Activated naive CD8-positive, alpha-beta T cell treated with anti-CD3 and anti-CD28 coated beads, Interleukin-2, amount 50 U/mL, for 24 hours (primary cell): Measurements from ENCODE around the gene POLG.

Source experiments
- ATAC-seq: fragments of 150-1000 bp; cut with Tn5 transposase; one replicate; pipeline ENCODE4 v1.10.0; 2021
- DNase-seq: peaks from one replicate; pipeline ENCODE4 v3.0.0; 2021
- H3K27ac Mint-ChIP-seq: one replicate; pipeline ENCODE4 v1.8.0; 2021; ENCODE audit warnings: mild to moderate bottlenecking, mixed read lengths
- H3K27me3 Mint-ChIP-seq: one replicate; pipeline ENCODE4 v1.8.0; 2021; ENCODE audit warnings: mixed read lengths
- H3K36me3 Mint-ChIP-seq: one replicate; pipeline ENCODE4 v1.8.0; 2021; ENCODE audit warnings: low read depth, mixed read lengths
- H3K4me1 Mint-ChIP-seq: one replicate; pipeline ENCODE4 v1.8.0; 2021; ENCODE audit warnings: mixed read lengths
- H3K4me3 Mint-ChIP-seq: one replicate; pipeline ENCODE4 v1.8.0; 2021; ENCODE audit warnings: mild to moderate bottlenecking, moderate library complexity, mixed read lengths
- H3K9me3 Mint-ChIP-seq: one replicate; pipeline ENCODE4 v1.8.0; 2021; ENCODE audit warnings: mixed read lengths

POLG gene

GRCh38 chr15:89328398-89329254 is 6.0 kb downstream of the POLG start:
- Mint-ChIP-seq H3K36me3 (peaks cover 64% of the 10 kb centered on the region), H3K9me3 (no peaks in the 10 kb centered on the region), H3K4me1 (peaks cover 40% of the 10 kb centered on the region), H3K4me3 (no peak overlapping the region), H3K27ac (no peak overlapping the region), H3K27me3 (no peaks in the 10 kb centered on the region)
- ATAC-seq (no peak), DNase-seq (no peak)

- H3K27me3 Mint-ChIP-seq, result no peaks in the 10 kb centered on the region
- no peak overlapping the region for H3K4me3 Mint-ChIP-seq
- DNase-seq (no peak), ATAC-seq (no peak)
- no peaks in the 10 kb centered on the region for H3K9me3 Mint-ChIP-seq
- H3K4me1 Mint-ChIP-seq, result peaks cover 32% of the 10 kb centered on the region
- peaks cover 62% of the 10 kb centered on the region for H3K36me3 Mint-ChIP-seq
- H3K27ac Mint-ChIP-seq, result no peak overlapping the region
Measured at GRCh38 chr15:89327113-89327512, 7.5 kb downstream of the POLG start.

GRCh38 chr15:89326316-89326715 is 8.3 kb downstream of the POLG start:
- no peak for ATAC-seq
- H3K4me1 Mint-ChIP-seq, result peaks cover 24% of the 10 kb centered on the region
- H3K4me3 Mint-ChIP-seq, result no peak overlapping the region
- no peak overlapping the region for H3K27ac Mint-ChIP-seq
- H3K27me3 Mint-ChIP-seq, result no peaks in the 10 kb centered on the region
- H3K9me3 Mint-ChIP-seq, result no peaks in the 10 kb centered on the region
- H3K36me3 Mint-ChIP-seq, result peaks cover 54% of the 10 kb centered on the region
- no peak for DNase-seq

GRCh38 chr15:89325039-89325803 is 9.4 kb downstream of the POLG start:
- Mint-ChIP-seq H3K27me3 (no peaks in the 10 kb centered on the region), H3K36me3 (peaks cover 46% of the 10 kb centered on the region), H3K4me1 (peaks cover 13% of the 10 kb centered on the region), H3K9me3 (no peaks in the 10 kb centered on the region), H3K4me3 (no peak overlapping the region), H3K27ac (no peak overlapping the region)
- DNase-seq (no peak), ATAC-seq (no peak)

DNA sequence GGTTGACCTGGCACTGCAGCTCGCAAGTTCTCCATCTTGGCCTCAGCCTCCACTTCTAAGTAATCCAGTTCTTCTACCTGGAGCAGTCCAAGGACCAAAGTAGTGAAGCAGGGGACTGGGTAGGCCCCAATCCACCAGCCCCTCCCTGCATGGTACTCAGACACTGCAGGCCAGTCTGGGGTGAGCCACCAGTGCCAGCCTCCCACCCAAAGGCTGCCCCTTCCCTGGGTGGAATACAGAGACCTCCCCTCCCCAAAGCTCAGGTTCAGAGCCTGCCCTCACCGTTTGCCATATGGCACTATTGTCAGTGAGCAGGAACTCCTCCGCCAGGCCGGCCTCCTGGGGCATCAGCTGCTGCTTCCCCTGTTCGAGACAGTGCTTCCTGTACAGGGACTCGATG is 10.8 kb downstream of the POLG start:
- DNase-seq (no peak), ATAC-seq (no peak)
- no peaks in the 10 kb centered on the region for H3K9me3 Mint-ChIP-seq
- peaks cover under 1% of the 10 kb centered on the region for H3K4me1 Mint-ChIP-seq
- no peak overlapping the region for H3K4me3 Mint-ChIP-seq
- H3K27ac Mint-ChIP-seq, result no peak overlapping the region
- H3K27me3 Mint-ChIP-seq, result no peaks in the 10 kb centered on the region
- peaks cover 41% of the 10 kb centered on the region for H3K36me3 Mint-ChIP-seq

DNA sequence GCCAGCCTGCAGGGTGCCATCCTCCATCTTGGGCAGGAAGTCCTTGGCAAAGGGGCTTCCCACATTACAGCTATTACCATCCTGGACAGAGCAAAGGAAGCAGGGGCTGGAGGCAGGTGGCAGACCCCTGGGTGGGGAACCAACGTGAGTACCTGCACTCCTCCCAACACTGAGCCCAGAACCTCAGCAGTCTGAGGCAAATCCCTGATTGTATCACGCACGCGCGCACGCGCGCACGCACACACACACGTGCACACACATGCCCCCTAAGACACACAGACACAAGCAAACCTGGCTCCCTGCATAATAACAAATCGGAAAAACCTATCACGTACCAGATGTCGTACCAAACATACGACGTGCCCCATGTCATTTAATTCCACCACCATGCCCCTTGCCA is 11.8 kb downstream of the POLG start:
- no peaks in the 10 kb centered on the region for H3K27me3 Mint-ChIP-seq
- no peaks in the 10 kb centered on the region for H3K4me1 Mint-ChIP-seq
- no peaks in the 10 kb centered on the region for H3K9me3 Mint-ChIP-seq
- no peak overlapping the region for H3K4me3 Mint-ChIP-seq
- H3K36me3 Mint-ChIP-seq, result peaks cover 43% of the 10 kb centered on the region
- no peak for ATAC-seq
- no peak for DNase-seq
- H3K27ac Mint-ChIP-seq, result no peak overlapping the region

GRCh38 chr15:89321521-89322410 is 12.9 kb downstream of the POLG start:
- no peak overlapping the region for H3K4me3 Mint-ChIP-seq
- peaks cover 44% of the 10 kb centered on the region for H3K36me3 Mint-ChIP-seq
- H3K27me3 Mint-ChIP-seq, result no peaks in the 10 kb centered on the region
- H3K9me3 Mint-ChIP-seq, result no peaks in the 10 kb centered on the region
- H3K4me1 Mint-ChIP-seq, result peaks cover 9% of the 10 kb centered on the region
- peak overlapping the region; percentile 69 for H3K27ac Mint-ChIP-seq
- ATAC-seq, result no peak
- no peak for DNase-seq

- no peaks in the 10 kb centered on the region for H3K9me3 Mint-ChIP-seq
- no peak overlapping the region for H3K4me3 Mint-ChIP-seq
- no peak overlapping the region for H3K27ac Mint-ChIP-seq
- H3K27me3 Mint-ChIP-seq, result no peaks in the 10 kb centered on the region
- no peak for ATAC-seq
- H3K4me1 Mint-ChIP-seq, result peaks cover 19% of the 10 kb centered on the region
- no peak for DNase-seq
- H3K36me3 Mint-ChIP-seq, result peaks cover 49% of the 10 kb centered on the region
Measured at GRCh38 chr15:89320200-89320599, 14.4 kb downstream of the POLG start.

DNA sequence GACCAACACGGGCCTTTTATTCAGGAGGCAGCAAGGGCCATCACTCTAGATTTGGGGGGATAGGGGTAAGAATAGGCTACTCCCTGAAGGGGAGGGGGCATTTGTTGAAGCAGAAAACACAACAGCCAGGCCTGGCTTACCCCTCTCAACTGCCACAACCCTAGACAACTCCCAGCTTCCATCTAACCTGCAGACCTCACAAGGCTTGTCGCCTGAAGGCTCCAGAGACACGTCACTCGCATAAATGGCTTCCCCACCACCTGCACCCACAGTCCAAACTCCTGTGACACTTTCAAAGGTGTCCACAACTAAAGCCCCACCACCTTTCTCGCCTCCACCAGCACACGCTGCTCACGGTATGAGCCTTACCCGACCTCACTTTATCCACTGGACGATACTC is 14.9 kb downstream of the POLG start:
- no peaks in the 10 kb centered on the region for H3K9me3 Mint-ChIP-seq
- no peak for DNase-seq
- H3K27ac Mint-ChIP-seq, result peak overlapping the region; percentile 62
- peaks cover 52% of the 10 kb centered on the region for H3K36me3 Mint-ChIP-seq
- ATAC-seq, result no peak
- no peak overlapping the region for H3K4me3 Mint-ChIP-seq
- H3K4me1 Mint-ChIP-seq, result peaks cover 19% of the 10 kb centered on the region
- H3K27me3 Mint-ChIP-seq, result no peaks in the 10 kb centered on the region

- Mint-ChIP-seq H3K36me3 (peaks cover 60% of the 10 kb centered on the region), H3K4me1 (peaks cover 19% of the 10 kb centered on the region), H3K27ac (peak overlapping the region; percentile 85), H3K9me3 (no peaks in the 10 kb centered on the region), H3K27me3 (no peaks in the 10 kb centered on the region), H3K4me3 (peak overlapping the region; percentile 5)
- DNase-seq, result no peak
- peak; percentile 23 for ATAC-seq
Measured at GRCh38 chr15:89317186-89317720, 17.4 kb downstream of the POLG start.

GRCh38 chr15:89316504-89316903 is 18.1 kb downstream of the POLG start:
- ATAC-seq (no peak), DNase-seq (no peak)
- Mint-ChIP-seq H3K27me3 (no peaks in the 10 kb centered on the region), H3K4me1 (peaks cover 19% of the 10 kb centered on the region), H3K27ac (peak overlapping the region; percentile 77), H3K4me3 (no peak overlapping the region), H3K36me3 (peaks cover 62% of the 10 kb centered on the region), H3K9me3 (no peaks in the 10 kb centered on the region)

GRCh38 chr15:89315375-89315929 is 19.2 kb downstream of the POLG start:
- ATAC-seq (no peak), DNase-seq (no peak)
- no peak overlapping the region for H3K4me3 Mint-ChIP-seq
- peaks cover 68% of the 10 kb centered on the region for H3K36me3 Mint-ChIP-seq
- no peaks in the 10 kb centered on the region for H3K9me3 Mint-ChIP-seq
- H3K27ac Mint-ChIP-seq, result peak overlapping the region; percentile 77
- H3K4me1 Mint-ChIP-seq, result peaks cover 19% of the 10 kb centered on the region
- no peaks in the 10 kb centered on the region for H3K27me3 Mint-ChIP-seq

GRCh38 chr15:89309993-89310392 is 24.6 kb downstream of the POLG start:
- H3K9me3 Mint-ChIP-seq, result no peaks in the 10 kb centered on the region
- peak overlapping the region; percentile 59 for H3K27ac Mint-ChIP-seq
- DNase-seq (no peak), ATAC-seq (no peak)
- H3K27me3 Mint-ChIP-seq, result no peaks in the 10 kb centered on the region
- no peak overlapping the region for H3K4me3 Mint-ChIP-seq
- no peaks in the 10 kb centered on the region for H3K4me1 Mint-ChIP-seq
- H3K36me3 Mint-ChIP-seq, result peaks cover 75% of the 10 kb centered on the region

GRCh38 chr15:89308236-89308635 is 26.4 kb downstream of the POLG start:
- H3K4me1 Mint-ChIP-seq, result no peaks in the 10 kb centered on the region
- ATAC-seq (no peak), DNase-seq (no peak)
- no peak overlapping the region for H3K27ac Mint-ChIP-seq
- no peaks in the 10 kb centered on the region for H3K9me3 Mint-ChIP-seq
- no peak overlapping the region for H3K4me3 Mint-ChIP-seq
- no peaks in the 10 kb centered on the region for H3K27me3 Mint-ChIP-seq
- H3K36me3 Mint-ChIP-seq, result peaks cover 75% of the 10 kb centered on the region
